ENCODE measurements around the gene LCE3B. TPM values are rescaled to one million over a fixed set of nuclear protein-coding genes. Genes with fewer than 3 reads are reported as not detected.

Gene LCE3B
- polyA plus RNA-seq, 1 of the 3 experiments (the other 2 are of a cell fraction) = not detected

GRCh38 chr1:152630596-152630995, 17.0 kb downstream of the LCE3B start:
- H3K9me3 ChIP-seq = no peaks in the 10 kb centered on the region
- no peaks in the 10 kb centered on the region for H4K20me1 ChIP-seq (ENCODE audit: insufficient read depth)
- TF ChIP-seq NRF1 (IDR thresholded peaks at IDR 0.05; ENCODE audit: low read depth, low read length) (no peak), REST (IDR thresholded peaks at IDR 0.05; ENCODE audit: low read depth, low read length) (no peak), RAD21 (IDR thresholded peaks at IDR 0.05; ENCODE audit: low read length) (no peak), RFX5 (IDR thresholded peaks at IDR 0.05; ENCODE audit: low read length) (no peak), ZBTB33 (IDR thresholded peaks at IDR 0.05; ENCODE audit: borderline replicate concordance, low read depth) (no peak), TEAD4 (IDR thresholded peaks at IDR 0.05; ENCODE audit: borderline replicate concordance, insufficient read depth) (no peak), RXRA (IDR thresholded peaks at IDR 0.05; ENCODE audit: borderline replicate concordance, low read depth) (no peak), EZH2phosphoT487 (IDR thresholded peaks at IDR 0.05; ENCODE audit: borderline replicate concordance, low read depth) (no peak), YY1 (IDR thresholded peaks at IDR 0.05; ENCODE audit: low read depth) (no peak), USF1 (IDR thresholded peaks at IDR 0.05; ENCODE audit: borderline replicate concordance, low read depth) (no peak), POLR2AphosphoS5 (IDR thresholded peaks at IDR 0.05; ENCODE audit: low read depth, low read length) (no peak), USF2 (IDR thresholded peaks at IDR 0.05; ENCODE audit: borderline replicate concordance, low read depth, low read length) (no peak), ELF1 (IDR thresholded peaks at IDR 0.05) (no peak)
- no peaks in the 10 kb centered on the region for H3F3A ChIP-seq (replicated peaks; ENCODE audit: insufficient read depth)
- ChIA-PET CTCF (no interaction called here), POLR2A (no interaction called here)
- H3K36me3 ChIP-seq (replicated peaks in 1 of 2; ENCODE audit: control insufficient read depth in 1 of 2, insufficient read depth in 2 of 2, low read length in 1 of 2) = no peaks in the 10 kb centered on the region
- no peak overlapping the region for H2AFZ ChIP-seq (ENCODE audit: low read depth)
- H3K27me3 ChIP-seq (ENCODE audit: insufficient read depth) = no peaks in the 10 kb centered on the region
- no peak for DNase-seq
- H3K4me3 ChIP-seq (ENCODE audit: low read depth in 2 of 2, low read length in 1 of 2) = no peak overlapping the region
- H3K9ac ChIP-seq = no peak overlapping the region
- H3K4me2 ChIP-seq = no peak overlapping the region
- no peaks in the 10 kb centered on the region for H3K9me2 ChIP-seq
- H3K27ac ChIP-seq (ENCODE audit: low read depth in 2 of 2, low read length in 1 of 2) = no peak overlapping the region
- 0% methylated on average over 2 of the region's 3 CpGs for WGBS (ENCODE audit: low lambda C conversion rate)
- H3K4me1 ChIP-seq (ENCODE audit: control insufficient read depth in 1 of 2, insufficient read depth in 2 of 2, low read depth in 1 of 2, low read length in 1 of 2) = no peaks in the 10 kb centered on the region
- no peaks in the 10 kb centered on the region for H3K79me2 ChIP-seq (ENCODE audit: insufficient read depth)

Data from SK-N-SH (cell line).